Tibial nerve (tissue), 4 donors: Measurements from ENCODE around the gene HOXD10.

ENCODE experiments used
- EP300 ChIP-seq, 2 donors: sonication (generic); formaldehyde crosslinking; IDR thresholded peaks; one replicate each; pipeline ENCODE4 v1.6.1; 2017; ENCODE audit warnings: antibody characterized with exemption in 2 of 2, mild to moderate bottlenecking in 1 of 2
- POLR2A ChIP-seq, 2 donors: fragments of 450-650 bp; IDR thresholded peaks; one replicate each; pipeline ENCODE4 v1.6.1; 2017; ENCODE audit warnings: antibody characterized with exemption in 2 of 2, mild to moderate bottlenecking in 2 of 2, moderate library complexity in 2 of 2
- TF ChIP-seq, protein P1 (sequence below), 5 experiments: fragments of 200-600 bp in 3 of 5; fragments of 450-650 bp in 2 of 5; sonication (generic) in 3 of 5; IDR thresholded peaks; one replicate each; pipeline ENCODE4 v1.5.1; 2016 to 2019; ENCODE audit warnings: antibody characterized with exemption in 5 of 5, mild to moderate bottlenecking in 3 of 5, moderate library complexity in 2 of 5

DNA sequence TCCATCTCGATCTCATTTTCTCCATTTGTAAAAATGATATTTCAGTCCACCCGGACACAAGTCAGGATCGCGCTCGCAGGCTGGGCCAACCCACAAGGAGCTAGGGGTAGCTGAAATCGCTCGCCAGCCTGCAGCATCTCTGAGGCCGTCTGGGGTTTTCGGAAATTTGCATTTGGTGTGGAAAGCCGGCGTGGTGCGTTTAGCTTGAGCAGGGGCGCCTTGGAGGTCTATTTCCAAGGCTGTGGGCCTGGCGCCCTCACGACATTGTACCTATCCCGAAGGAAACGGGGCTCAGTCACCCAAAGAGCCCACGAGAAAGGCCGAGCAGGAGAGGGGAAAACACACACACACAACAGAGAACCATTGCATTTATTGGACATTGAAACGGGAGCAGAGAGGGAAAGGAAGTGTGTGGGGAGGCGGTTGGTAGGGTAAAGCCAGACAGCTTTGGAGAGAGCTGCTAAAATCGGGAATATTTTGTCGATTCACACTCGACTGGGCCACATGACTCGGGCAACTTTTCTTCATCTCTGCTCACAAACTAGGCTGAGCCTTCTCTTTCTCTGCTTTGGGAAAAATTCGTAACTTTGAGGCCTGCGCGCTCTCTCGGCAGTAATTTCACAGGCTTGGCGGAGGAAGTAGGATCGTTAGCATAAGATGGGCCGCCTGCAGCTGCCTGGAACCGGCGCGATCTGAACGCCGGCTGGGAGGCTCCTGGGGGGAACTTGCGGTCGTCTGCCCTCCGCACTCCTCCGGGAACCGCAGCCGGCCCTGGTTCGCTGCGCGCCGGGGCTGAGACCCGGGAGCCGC, 11.8 kb downstream of the HOXD10 start:
- TF ChIP-seq, protein P1, sequence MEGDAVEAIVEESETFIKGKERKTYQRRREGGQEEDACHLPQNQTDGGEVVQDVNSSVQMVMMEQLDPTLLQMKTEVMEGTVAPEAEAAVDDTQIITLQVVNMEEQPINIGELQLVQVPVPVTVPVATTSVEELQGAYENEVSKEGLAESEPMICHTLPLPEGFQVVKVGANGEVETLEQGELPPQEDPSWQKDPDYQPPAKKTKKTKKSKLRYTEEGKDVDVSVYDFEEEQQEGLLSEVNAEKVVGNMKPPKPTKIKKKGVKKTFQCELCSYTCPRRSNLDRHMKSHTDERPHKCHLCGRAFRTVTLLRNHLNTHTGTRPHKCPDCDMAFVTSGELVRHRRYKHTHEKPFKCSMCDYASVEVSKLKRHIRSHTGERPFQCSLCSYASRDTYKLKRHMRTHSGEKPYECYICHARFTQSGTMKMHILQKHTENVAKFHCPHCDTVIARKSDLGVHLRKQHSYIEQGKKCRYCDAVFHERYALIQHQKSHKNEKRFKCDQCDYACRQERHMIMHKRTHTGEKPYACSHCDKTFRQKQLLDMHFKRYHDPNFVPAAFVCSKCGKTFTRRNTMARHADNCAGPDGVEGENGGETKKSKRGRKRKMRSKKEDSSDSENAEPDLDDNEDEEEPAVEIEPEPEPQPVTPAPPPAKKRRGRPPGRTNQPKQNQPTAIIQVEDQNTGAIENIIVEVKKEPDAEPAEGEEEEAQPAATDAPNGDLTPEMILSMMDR (IDR thresholded peaks at IDR 0.05): no peak
- no peak for TF ChIP-seq POLR2A (IDR thresholded peaks at IDR 0.05)
- no peak for TF ChIP-seq EP300 (IDR thresholded peaks at IDR 0.05)
